ENCODE measurements around the gene SLC11A1.

SLC11A1 gene

GRCh38 chr2:218397820-218398436 is 15.9 kb downstream of the SLC11A1 start:
- H3K9me3 ChIP-seq (ENCODE audit: severe bottlenecking): no peaks in the 10 kb centered on the region
- H3K27me3 ChIP-seq (ENCODE audit: insufficient read depth, poor library complexity, severe bottlenecking): no peaks in the 10 kb centered on the region
- peaks cover 15% of the 10 kb centered on the region for H3K36me3 ChIP-seq (ENCODE audit: low read depth)
- DNase-seq (ENCODE audit: low spot score) (peak; percentile 89), ATAC-seq (ENCODE audit: low read depth) (peak; percentile 44)
- peak overlapping the region; percentile 96 for H3K27ac ChIP-seq (ENCODE audit: poor library complexity, severe bottlenecking)
- H3K4me3 ChIP-seq (ENCODE audit: severe bottlenecking): peak overlapping the region; percentile 73
- TF ChIP-seq CTCF (IDR thresholded peaks at IDR 0.05; ENCODE audit: poor library complexity, severe bottlenecking): no peak
- no peaks in the 10 kb centered on the region for H3K4me1 ChIP-seq (ENCODE audit: insufficient read depth, poor library complexity, severe bottlenecking)

DNA sequence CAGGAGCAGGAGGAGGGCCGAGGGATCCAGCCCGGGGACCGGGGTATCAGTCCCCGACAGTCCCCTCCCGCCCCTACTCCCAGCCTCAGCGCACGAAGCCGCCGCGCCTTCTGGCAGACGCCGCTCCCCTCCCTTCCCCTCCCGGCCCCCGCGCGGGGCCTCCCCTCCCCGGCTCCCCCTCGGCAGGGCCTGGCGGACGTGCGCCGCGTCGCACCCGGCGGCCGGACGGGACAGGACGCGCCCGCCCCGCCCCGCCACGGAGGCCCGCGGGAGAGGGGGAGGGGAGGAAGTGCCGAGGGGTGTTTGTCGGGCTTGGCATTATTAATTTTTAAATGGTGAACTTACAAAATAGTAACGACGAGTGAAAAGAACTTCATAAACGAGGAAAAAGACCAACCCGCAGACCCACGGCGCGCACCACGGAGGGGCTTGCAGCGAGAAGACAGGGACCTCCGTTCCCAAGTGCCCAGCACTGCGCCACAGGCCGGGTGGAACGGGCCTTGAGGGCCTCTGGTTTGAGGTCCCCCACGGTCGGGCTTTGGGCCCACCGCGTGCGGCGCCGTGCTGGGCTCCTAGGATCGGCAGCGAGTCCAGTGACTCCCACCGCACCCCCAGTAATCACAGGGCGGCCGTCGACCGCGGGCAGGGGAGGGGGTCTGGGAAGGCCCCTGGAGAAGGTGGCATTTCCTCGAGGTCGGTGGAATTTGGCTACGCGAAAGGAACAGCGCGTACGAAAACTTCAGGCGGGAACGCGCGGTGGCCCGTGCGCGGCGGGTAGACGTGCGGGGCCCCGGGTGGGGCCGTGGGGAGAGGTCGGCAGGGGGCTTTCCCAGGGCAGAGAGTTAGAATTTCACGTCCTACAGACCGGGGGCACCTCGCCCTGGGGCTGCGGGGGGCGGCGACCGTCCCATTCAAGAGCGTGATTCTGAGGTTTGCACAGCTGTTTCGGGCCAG is 16.6 kb downstream of the SLC11A1 start:
- Histone ChIP-seq H3K9me3 (ENCODE audit: severe bottlenecking) (no peaks in the 10 kb centered on the region), H3K27ac (ENCODE audit: poor library complexity, severe bottlenecking) (peak overlapping the region; percentile 96), H3K4me1 (ENCODE audit: insufficient read depth, poor library complexity, severe bottlenecking) (no peaks in the 10 kb centered on the region), H3K27me3 (ENCODE audit: insufficient read depth, poor library complexity, severe bottlenecking) (no peaks in the 10 kb centered on the region), H3K36me3 (ENCODE audit: low read depth) (peaks cover 22% of the 10 kb centered on the region), H3K4me3 (ENCODE audit: severe bottlenecking) (peak overlapping the region; percentile 73)
- DNase-seq (ENCODE audit: low spot score): no peak
- no peak for TF ChIP-seq CTCF (IDR thresholded peaks at IDR 0.05; ENCODE audit: poor library complexity, severe bottlenecking)
- peak; percentile 24 for ATAC-seq (ENCODE audit: low read depth)

GRCh38 chr2:218399391-218400166 is 17.5 kb downstream of the SLC11A1 start, which contains the start of gene CTDSP1:
Gene CTDSP1 (plus strand): TSS chr2:218399868. CDS start chr2:218400091, 223 bp downstream.
- Histone ChIP-seq H3K36me3 (ENCODE audit: low read depth) (peaks cover 30% of the 10 kb centered on the region), H3K27ac (ENCODE audit: poor library complexity, severe bottlenecking) (peak within 1 kb of the TSS; percentile 96)
- TF ChIP-seq CTCF (IDR thresholded peaks at IDR 0.05; ENCODE audit: poor library complexity, severe bottlenecking): peak; percentile 12

GRCh38 chr2:218400167-218400929 is 18.3 kb downstream of the SLC11A1 start:
- Histone ChIP-seq H3K4me3 (ENCODE audit: severe bottlenecking) (peak overlapping the region; percentile 73), H3K36me3 (ENCODE audit: low read depth) (peaks cover 34% of the 10 kb centered on the region), H3K27ac (ENCODE audit: poor library complexity, severe bottlenecking) (peak overlapping the region; percentile 96), H3K9me3 (ENCODE audit: severe bottlenecking) (no peaks in the 10 kb centered on the region), H3K27me3 (ENCODE audit: insufficient read depth, poor library complexity, severe bottlenecking) (no peaks in the 10 kb centered on the region), H3K4me1 (ENCODE audit: insufficient read depth, poor library complexity, severe bottlenecking) (no peaks in the 10 kb centered on the region)
- ATAC-seq (ENCODE audit: low read depth): no peak
- no peak for TF ChIP-seq CTCF (IDR thresholded peaks at IDR 0.05; ENCODE audit: poor library complexity, severe bottlenecking)
- DNase-seq (ENCODE audit: low spot score): no peak

More at GRCh38 chr2:218399391-218400166, 17.5 kb downstream of the SLC11A1 start, which contains the start of gene CTDSP1:
- Histone ChIP-seq H3K4me1 (ENCODE audit: insufficient read depth, poor library complexity, severe bottlenecking) (no peaks in the 10 kb centered on the region), H3K9me3 (ENCODE audit: severe bottlenecking) (no peaks in the 10 kb centered on the region), H3K4me3 (ENCODE audit: severe bottlenecking) (peak within 1 kb of the TSS; percentile 73), H3K27me3 (ENCODE audit: insufficient read depth, poor library complexity, severe bottlenecking) (no peaks in the 10 kb centered on the region)
- peak; percentile 93 for DNase-seq (ENCODE audit: low spot score)
- ATAC-seq (ENCODE audit: low read depth): peak; percentile 39
